AG09319 (cell line): Measurements from ENCODE around the gene TMEM217.
"Not testable (repeated sequence)": the region's sequence is repeated elsewhere in the genome, so short reads cannot be mapped to it uniquely, and the experiment has no call there.

ENCODE experiments used
- DNase-seq: peaks from one replicate; pipeline ENCODE4 v3.0.0-alpha.2; 2010; ENCODE audit warnings: low read depth; ENCODE audit errors: extremely low read depth
- TF ChIP-seq, protein P1 (sequence below): IDR thresholded peaks from 2 replicates; pipeline ENCODE4 v1.5.1; 2011; ENCODE audit warnings: low read depth, mild to moderate bottlenecking, inconsistent platforms, low read length, moderate library complexity

TMEM217 gene

DNA sequence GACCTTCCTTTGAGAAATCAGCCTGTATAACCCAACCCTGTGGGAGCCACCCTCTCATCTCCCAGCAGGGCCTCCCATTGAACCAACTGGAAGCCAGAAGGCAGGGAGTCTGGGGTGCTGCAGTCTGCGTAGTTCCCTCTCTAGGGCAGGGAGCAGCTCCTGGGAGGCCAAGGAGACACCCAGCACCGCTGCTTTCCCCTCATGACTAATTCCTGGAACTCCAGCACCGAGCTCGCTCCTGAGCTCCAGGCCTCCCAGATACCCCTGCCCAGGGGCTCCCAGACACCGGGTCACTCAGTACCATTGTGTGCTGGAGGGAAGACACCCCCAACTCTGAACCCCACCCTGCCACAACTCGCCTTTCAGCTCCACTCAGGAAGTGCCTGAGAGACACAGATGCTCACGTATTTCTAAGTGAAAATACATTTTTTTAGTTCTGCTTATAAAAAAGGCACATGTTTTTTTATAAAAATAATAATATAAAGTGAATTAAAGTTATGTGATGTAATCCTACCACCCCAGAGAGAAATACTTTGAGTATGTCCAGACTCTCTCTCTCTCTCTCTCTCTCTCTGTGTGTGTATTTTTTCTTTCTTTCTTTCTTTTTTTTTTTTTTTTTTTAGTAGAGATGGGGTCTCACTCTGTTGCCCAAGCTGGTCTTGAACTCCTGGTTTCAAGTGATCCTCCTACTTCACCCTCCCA lies 70.5 kb downstream of the TMEM217 start:
- TF ChIP-seq, protein P1, sequence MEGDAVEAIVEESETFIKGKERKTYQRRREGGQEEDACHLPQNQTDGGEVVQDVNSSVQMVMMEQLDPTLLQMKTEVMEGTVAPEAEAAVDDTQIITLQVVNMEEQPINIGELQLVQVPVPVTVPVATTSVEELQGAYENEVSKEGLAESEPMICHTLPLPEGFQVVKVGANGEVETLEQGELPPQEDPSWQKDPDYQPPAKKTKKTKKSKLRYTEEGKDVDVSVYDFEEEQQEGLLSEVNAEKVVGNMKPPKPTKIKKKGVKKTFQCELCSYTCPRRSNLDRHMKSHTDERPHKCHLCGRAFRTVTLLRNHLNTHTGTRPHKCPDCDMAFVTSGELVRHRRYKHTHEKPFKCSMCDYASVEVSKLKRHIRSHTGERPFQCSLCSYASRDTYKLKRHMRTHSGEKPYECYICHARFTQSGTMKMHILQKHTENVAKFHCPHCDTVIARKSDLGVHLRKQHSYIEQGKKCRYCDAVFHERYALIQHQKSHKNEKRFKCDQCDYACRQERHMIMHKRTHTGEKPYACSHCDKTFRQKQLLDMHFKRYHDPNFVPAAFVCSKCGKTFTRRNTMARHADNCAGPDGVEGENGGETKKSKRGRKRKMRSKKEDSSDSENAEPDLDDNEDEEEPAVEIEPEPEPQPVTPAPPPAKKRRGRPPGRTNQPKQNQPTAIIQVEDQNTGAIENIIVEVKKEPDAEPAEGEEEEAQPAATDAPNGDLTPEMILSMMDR = no peak
- no peak for DNase-seq

DNA sequence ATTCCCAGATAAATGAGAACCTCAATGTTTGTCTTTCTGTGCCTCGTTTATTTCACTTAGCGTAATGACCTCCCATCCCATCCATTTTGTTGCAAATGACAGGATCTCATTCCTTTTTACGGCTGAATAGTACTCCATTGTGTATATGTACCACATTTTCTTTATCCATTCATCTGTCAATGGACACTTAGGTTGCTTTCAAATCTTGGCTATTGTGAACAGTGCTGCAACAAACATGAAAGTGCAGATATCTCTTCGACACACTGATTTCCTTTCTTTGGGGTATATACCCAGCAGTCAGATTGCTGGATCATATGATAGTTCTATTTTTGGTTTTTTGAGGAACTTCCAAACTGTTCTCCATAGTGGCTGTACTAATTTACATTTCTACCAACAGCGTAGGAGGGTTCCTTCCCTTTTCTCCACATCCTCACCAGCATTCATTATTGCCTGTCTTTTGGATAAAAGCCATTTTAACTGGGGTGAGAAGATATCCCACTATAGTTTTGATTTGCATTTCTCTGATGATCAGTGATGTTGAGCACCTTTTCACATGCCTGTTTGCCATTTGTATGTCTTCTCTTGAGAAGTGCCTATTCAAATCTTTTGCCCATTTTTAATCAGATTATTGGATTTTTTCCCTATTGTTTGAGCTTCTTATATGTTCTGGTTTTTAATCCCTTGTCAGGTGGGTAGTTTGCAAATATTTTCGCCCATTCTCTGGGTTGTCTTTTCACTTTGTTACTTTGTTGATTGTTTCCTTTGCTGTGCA lies 71.8 kb downstream of the TMEM217 start:
- DNase-seq = not testable (repeated sequence)

DNA sequence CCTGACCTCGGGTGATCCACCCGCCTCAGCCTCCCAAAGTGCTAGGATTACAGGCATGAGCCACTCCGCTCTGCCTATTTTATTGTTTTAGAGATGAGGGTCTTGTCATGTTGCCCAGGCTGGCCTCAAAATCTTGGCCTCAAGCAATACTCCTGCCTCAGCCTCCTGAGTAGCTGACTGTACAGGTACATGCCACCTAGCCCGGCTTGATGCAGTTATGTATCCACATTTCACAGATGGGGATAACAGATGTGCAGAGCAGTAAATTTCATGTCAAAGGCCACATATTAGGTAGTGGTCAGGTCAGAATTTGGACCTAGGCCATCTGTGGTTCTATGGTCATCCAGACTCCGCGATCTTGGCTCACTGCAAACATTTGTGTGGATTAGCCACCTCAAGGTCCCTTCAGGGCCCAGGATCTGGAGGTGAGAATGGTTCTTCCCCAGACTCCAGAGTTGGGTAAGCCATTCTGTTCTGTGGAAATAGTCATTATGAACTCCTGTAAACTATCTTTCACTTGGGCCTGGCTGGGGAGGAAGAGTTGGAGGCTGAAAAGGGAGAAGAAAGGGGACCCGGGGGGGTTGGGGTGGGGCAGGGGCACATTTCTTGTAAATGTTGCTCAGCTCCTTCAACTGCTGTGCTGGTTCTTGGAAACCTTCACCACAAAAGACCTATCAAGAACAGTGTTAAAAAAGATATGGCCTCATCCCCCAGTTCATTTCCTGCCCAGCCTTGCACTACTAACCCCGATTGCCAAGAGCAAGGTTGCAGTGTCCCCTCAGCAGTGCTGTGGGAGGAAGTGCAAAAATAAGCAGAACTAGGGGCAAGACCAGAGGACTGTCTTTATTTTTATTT lies 75.0 kb downstream of the TMEM217 start:
- no peak for DNase-seq
- TF ChIP-seq, protein P1 = no peak

DNA sequence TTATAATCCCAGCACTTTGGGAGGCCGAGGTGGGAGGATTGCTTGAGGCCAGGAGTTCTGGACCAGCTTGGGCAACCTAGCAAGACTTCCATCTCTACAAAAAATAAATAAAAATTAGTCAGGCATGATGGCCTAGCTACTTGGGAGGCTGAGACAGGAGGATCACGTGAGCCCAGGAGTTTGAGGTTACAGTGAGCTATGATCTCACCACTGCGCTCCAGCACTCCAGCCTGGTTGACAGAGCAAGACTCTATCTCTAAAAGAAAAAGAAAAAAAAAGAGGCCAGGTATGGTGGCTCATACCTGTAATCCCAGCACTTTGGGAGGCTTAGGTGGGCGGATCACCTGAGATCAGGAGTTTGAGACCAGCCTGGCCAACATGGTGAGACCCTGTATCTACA lies 77.3 kb downstream of the TMEM217 start:
- DNase-seq = not testable (repeated sequence)

DNA sequence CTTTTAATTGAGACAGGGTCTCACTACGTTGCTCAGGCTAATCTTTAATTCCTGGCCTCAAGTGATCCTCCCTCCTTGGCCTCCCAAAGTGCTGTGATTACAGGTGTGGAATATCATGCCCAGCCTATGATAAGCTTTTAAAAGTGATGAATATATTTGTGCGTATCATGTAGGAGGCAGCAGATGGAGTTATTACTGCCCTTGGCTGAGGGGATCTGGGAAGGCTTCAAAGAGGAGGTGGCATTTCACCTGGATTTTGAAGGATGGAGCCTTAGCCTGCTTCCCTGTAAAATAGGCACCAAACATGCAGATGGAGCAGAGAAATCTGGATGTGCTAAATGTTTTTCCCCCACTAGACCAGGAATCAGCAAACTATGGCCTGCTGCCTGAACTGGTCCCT lies 77.9 kb downstream of the TMEM217 start:
- TF ChIP-seq, protein P1 = no peak

DNA sequence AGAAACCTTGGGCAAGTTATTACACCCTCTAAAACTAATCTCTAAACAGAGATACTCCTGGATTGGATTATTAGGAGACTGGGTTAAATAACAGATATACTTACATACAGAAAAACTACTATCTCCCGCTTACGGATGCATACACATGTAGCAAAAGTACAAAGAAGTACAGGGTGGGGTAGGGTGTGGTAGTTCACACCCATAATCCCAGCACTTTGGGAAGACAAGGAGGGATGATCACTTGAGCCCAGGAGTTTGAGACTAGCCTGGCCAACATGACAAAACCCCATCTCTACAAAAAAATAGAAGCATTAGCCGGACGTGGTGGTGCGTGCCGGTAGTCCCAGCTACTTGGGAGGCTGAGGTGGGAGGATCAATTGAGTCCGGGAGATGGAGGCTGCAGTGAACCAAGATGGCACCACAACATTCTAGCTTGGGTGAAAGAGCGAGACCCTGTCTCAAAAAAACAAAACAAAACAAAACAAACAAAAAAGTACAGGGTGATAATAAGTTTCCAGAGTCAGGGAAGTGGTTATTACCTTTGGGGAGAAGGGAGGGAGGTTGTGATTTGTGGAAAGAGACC lies 79.9 kb downstream of the TMEM217 start:
- DNase-seq = no peak
- TF ChIP-seq, protein P1 = no peak

More for the DNA sequence above, 77.9 kb downstream of the TMEM217 start:
- no peak for DNase-seq

DNA sequence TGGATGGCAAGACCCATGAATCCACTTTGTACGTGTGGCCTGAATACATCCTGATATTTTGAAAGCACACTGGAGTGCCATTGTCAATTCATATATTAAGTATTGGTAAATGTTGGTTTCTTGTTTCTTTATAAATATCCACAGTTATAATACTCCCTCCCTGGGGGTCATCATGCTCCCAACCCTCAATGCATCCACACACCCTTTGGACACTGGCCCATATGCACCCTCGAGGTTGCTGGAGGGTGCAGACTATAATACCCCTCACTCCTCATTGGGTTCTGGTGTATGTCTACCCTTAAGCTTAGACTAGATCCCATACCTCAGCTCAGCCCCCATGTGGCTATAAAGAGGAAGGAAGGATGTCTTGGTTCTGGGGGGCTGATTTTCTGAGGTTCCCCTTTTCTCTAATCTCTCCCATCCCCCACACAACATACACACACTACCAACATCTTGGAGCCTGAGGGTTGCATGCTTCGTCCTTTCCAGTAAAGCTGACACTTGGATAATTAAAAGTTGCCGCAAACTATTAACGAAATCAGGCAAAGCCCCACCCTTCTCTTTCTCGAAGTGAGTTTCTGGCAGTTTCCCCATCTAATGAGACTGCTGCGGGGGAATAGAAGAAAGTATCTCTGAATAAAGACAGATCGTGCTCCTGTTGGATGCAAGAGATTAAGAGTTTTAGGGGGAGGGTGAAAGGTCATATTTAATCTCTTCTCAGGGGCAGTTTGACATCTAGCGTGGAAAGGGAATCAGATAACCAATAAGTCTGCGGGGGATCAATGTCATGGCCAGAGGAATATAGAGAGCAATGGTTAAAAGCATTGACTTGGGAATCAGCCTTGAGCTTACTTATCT lies 80.6 kb downstream of the TMEM217 start:
- TF ChIP-seq, protein P1 = no peak

More for the DNA sequence above, 80.6 kb downstream of the TMEM217 start:
- no peak for DNase-seq
